ENCODE results near the gene MRPL24. TPM values are rescaled to one million over a fixed set of nuclear protein-coding genes. Genes with fewer than 3 reads are reported as not detected.

MRPL24 gene
- total and polyA plus RNA-seq, 2 of the 4 experiments (the other 2 are of a cell fraction): 68.8 to 99.5 TPM

GRCh38 chr1:156741481-156741983, 644 bp upstream of the MRPL24 start:
- dilution Hi-C loops (cut with HindIII; ENCODE audit: low sequenced_read_pairs, unreplicated experiment) (no loop called here), in situ Hi-C loops (cut with MboI; ENCODE audit: low sequenced_read_pairs) (no loop called here), intact Hi-C loops (cut with micrococcal nuclease) (loop anchor here (1.0 kb wide), 1 partner anchor 26 kb away; the partner anchor contains the start of gene PRCC)
- ChIA-PET POLR2A (ENCODE audit: unreplicated experiment) (interaction anchor here (0.6 to 1.0 kb wide), 3 partner anchors 13 to 73 kb away, joined by 5 to 18 read pairs (median 8); partner anchors contain the start of genes ISG20L2, METTL25B and PRCC), CTCF (interaction anchor here (1.0 to 1.7 kb wide), 2 partner anchors 15 to 52 kb away, joined by 3 to 4 read pairs; no protein-coding TSS in a partner anchor)
- H3K9me3 ChIP-seq (ENCODE audit: control insufficient read depth, insufficient read depth, low read length): no peaks in the 10 kb centered on the region
- H2BK120ac ChIP-seq (ENCODE audit: low read depth, low read length): no peak overlapping the region
- H2BK20ac ChIP-seq (ENCODE audit: low read depth, low read length): no peak overlapping the region
- 0 out of 2 replicates have a peak, but pooled peaks cover 11% of the 10 kb centered on the region for H4K20me1 ChIP-seq (ENCODE audit: insufficient read depth, low read length)
- H3K27ac ChIP-seq (ENCODE audit: insufficient read depth, low read length): peak overlapping the region; percentile 62
- ATAC-seq (ENCODE audit: low read depth) (no peak), DNase-seq (no peak)
- H3K4me2 ChIP-seq (ENCODE audit: low read depth, low read length): peak overlapping the region; percentile 48
- H4K8ac ChIP-seq (ENCODE audit: low read depth in 2 of 2, low read length in 2 of 2): peak overlapping the region; percentile 45 to 93
- H2AK9ac ChIP-seq (replicated peaks; ENCODE audit: low read depth, low read length, poor library complexity): peak overlapping the region; percentile 99
- peaks cover 6% of the 10 kb centered on the region for H3K4me1 ChIP-seq (ENCODE audit: control insufficient read depth, insufficient read depth, low read length)
- no peak overlapping the region for H3K18ac ChIP-seq (ENCODE audit: low read depth, low read length)
- peak overlapping the region; percentile 97 for H2AFZ ChIP-seq (replicated peaks; ENCODE audit: low read length, poor library complexity)
- no peak overlapping the region for H3K9ac ChIP-seq (ENCODE audit: low read depth, low read length)
- no TSS peak for BruUV-seq (replicated peaks)
- WGBS, 2 experiments (ENCODE audit: extremely low coverage in 2 of 2, insufficient read length in 1 of 2): no CpG with 5 or more reads among the region's 8 CpGs
- peak overlapping the region; percentile 83 for H4K5ac ChIP-seq (ENCODE audit: low read depth, low read length)
- no peaks in the 10 kb centered on the region for H3K27me3 ChIP-seq (ENCODE audit: control insufficient read depth, insufficient read depth, low read length)
- H2BK5ac ChIP-seq (ENCODE audit: low read depth, low read length, poor library complexity, severe bottlenecking): peak overlapping the region; percentile 65
- H3K23ac ChIP-seq (ENCODE audit: low read depth, low read length): no peak overlapping the region
- peaks cover 38% of the 10 kb centered on the region for H3K36me3 ChIP-seq (ENCODE audit: control insufficient read depth, insufficient read depth, low read length)
- H3K9me1 ChIP-seq (ENCODE audit: insufficient read depth, low read length): peaks cover 14% of the 10 kb centered on the region
- H4K91ac ChIP-seq (ENCODE audit: insufficient read depth, low read depth, low read length): peak overlapping the region; percentile 61
- no peak overlapping the region for H3K4me3 ChIP-seq (ENCODE audit: insufficient read depth, low read depth, low read length)
- no peak overlapping the region for H2BK15ac ChIP-seq (ENCODE audit: low read depth, low read length)
- H3K4ac ChIP-seq (ENCODE audit: low read depth, low read length): peak overlapping the region; percentile 72
- peak overlapping the region; percentile 84 for H2AK5ac ChIP-seq (ENCODE audit: low read depth, low read length)
- TF ChIP-seq MAFK (IDR thresholded peaks at IDR 0.05; ENCODE audit: low read depth, low read length) (no peak), RAD21 (IDR thresholded peaks at IDR 0.05; ENCODE audit: low read length) (no peak), ELK1 (IDR thresholded peaks at IDR 0.05; ENCODE audit: borderline replicate concordance, low read depth, low read length) (no peak), POLR2A (IDR thresholded peaks at IDR 0.05; ENCODE audit: low read depth, low read length) (no peak)
- H3K14ac ChIP-seq (replicated peaks; ENCODE audit: low read depth, low read length): peak overlapping the region; percentile 50
- H3K79me1 ChIP-seq (ENCODE audit: low read depth in 1 of 2, low read length in 2 of 2): peaks cover 10 to 65% of the 10 kb centered on the region in 2 experiments; a peak in 3 of 4 replicates
- H3K56ac ChIP-seq (ENCODE audit: extremely low read depth, insufficient read depth, low read length): peak overlapping the region; percentile 25; the same call in 1 of the 2 replicates

Data from IMR-90 (cell line).